A549 (cell line): ENCODE data around the gene ALAS1. TPM values are rescaled to one million over a fixed set of nuclear protein-coding genes. Genes with fewer than 3 reads are reported as not detected.

ENCODE experiments used
- ATAC-seq, 2 experiments: fragments of 200-7000 bp in 1 of 2; fragments of >200 bp in 1 of 2; cut with Nextera tagmentation in 1 of 2; cut with Tn5 transposase in 1 of 2; 3 replicates each; pipeline versions ENCODE4 v1.8.0 to v1.9.1; 2018 to 2020; ENCODE audit warnings: mild to moderate bottlenecking in 1 of 2, moderate library complexity in 1 of 2
- CTCF ChIA-PET: fragments of 300-600 bp; sonication (Branson Sonifier 250); formaldehyde crosslinking; extraction: SDS; loops from one replicate; lab custom pipeline; 2021; ENCODE audit warnings: antibody characterized with exemption, inconsistent platforms; lab: Yijun Ruan, JAX
- POLR2A ChIA-PET: fragments of 350-600 bp; formaldehyde crosslinking; extraction: SDS; loops from one replicate; lab custom pipeline; 2021; ENCODE audit warnings: antibody characterized with exemption, inconsistent platforms; lab: Yijun Ruan, JAX
- DNase-seq, 2 experiments: peaks; one replicate each; pipeline versions ENCODE4 v3.0.0 to v3.0.0-alpha.2; 2011 to 2016; ENCODE audit warnings: low read depth in 1 of 2, low spot score in 1 of 2
- FAIRE-seq: peaks from 2 replicates; lab custom pipeline; 2011; peaks lifted over from hg19 to GRCh38; lab: Jason Lieb, UNC
- H3K27ac ChIP-seq, 2 experiments: fragments of >200 bp; sonication (Bioruptor Twin); formaldehyde crosslinking; 3 replicates each; pipeline ENCODE4 v1.5.1; 2016 to 2017
- H3K4me1 ChIP-seq: fragments of >200 bp; sonication (Bioruptor Twin); formaldehyde crosslinking; 3 replicates; pipeline ENCODE4 v1.6.1; 2016
- H3K4me2 ChIP-seq: fragments of >200 bp; sonication (Bioruptor Twin); formaldehyde crosslinking; 3 replicates; pipeline ENCODE4 v1.6.1; 2016
- H3K4me3 ChIP-seq: fragments of >200 bp; sonication (Bioruptor Twin); formaldehyde crosslinking; 3 replicates; pipeline ENCODE4 v1.5.1; 2016
- H3K9me3 ChIP-seq: fragments of >200 bp; sonication (Bioruptor Twin); formaldehyde crosslinking; 3 replicates; pipeline ENCODE4 v1.6.1; 2016
- BCL3 ChIP-seq: fragments of >200 bp; sonication (Bioruptor Twin); formaldehyde crosslinking; IDR thresholded peaks from 3 replicates; pipeline ENCODE4 v1.6.1; 2016
- BHLHE40 ChIP-seq: IDR thresholded peaks from 2 replicates; pipeline ENCODE4 v1.6.1; 2012; ENCODE audit warnings: low read depth, low read length, inconsistent platforms
- CHD2 ChIP-seq: fragments of 150-350 bp; IDR thresholded peaks from 2 replicates; pipeline ENCODE4 v1.6.1; 2014; ENCODE audit warnings: low read length; ENCODE audit not compliant: partially characterized antibody
- CHD4 ChIP-seq: fragments of 200-600 bp; sonication (generic); IDR thresholded peaks from 2 replicates; pipeline ENCODE4 v1.6.1; 2016; ENCODE audit warnings: antibody characterized with exemption, mild to moderate bottlenecking, borderline replicate concordance
- CTCF ChIP-seq: fragments of >200 bp; sonication (Bioruptor Twin); formaldehyde crosslinking; IDR thresholded peaks from 3 replicates; pipeline ENCODE4 v1.5.1; 2016
- ELK1 ChIP-seq: fragments of 150-350 bp; IDR thresholded peaks from 2 replicates; pipeline ENCODE4 v1.6.1; 2014; ENCODE audit warnings: low read depth, mild to moderate bottlenecking, low read length
- FOSB ChIP-seq: fragments of 250-450 bp; sonication (Bioruptor Pico); IDR thresholded peaks from 2 replicates; pipeline ENCODE4 v1.5.0; 2020; ENCODE audit warnings: mild to moderate bottlenecking, moderate library complexity
- HDAC2 ChIP-seq: fragments of 200-600 bp; sonication (generic); IDR thresholded peaks from 2 replicates; pipeline ENCODE4 v1.6.1; 2016
- JUN ChIP-seq, 2 experiments: fragments of >200 bp; sonication (Bioruptor Twin); formaldehyde crosslinking; IDR thresholded peaks; 2 replicates in 1 of 2; 3 replicates in 1 of 2; pipeline ENCODE4 v1.6.1; 2016 to 2017
- KDM1A ChIP-seq: fragments of 200-600 bp; sonication (generic); IDR thresholded peaks from 2 replicates; pipeline ENCODE4 v1.6.1; 2016; ENCODE audit warnings: low read depth, mild to moderate bottlenecking
- MAX ChIP-seq: IDR thresholded peaks from 2 replicates; pipeline ENCODE4 v1.6.1; 2012
- MYC ChIP-seq: IDR thresholded peaks from 2 replicates; pipeline ENCODE4 v1.6.1; 2012; ENCODE audit warnings: mild to moderate bottlenecking, inconsistent platforms, low read length, improper control_type of control experiment, borderline replicate concordance
- NFE2L2 ChIP-seq: fragments of 150-350 bp; conservative IDR thresholded peaks from 2 replicates; pipeline ENCODE4 v1.6.1; 2014; ENCODE audit warnings: low read length
- NPAS2 ChIP-seq: fragments of 250-450 bp; sonication (Bioruptor Pico); IDR thresholded peaks from 2 replicates; pipeline ENCODE4 v1.8.0; 2022; ENCODE audit warnings: mild to moderate bottlenecking, moderate library complexity, borderline replicate concordance
- NR3C1 ChIP-seq: fragments of >200 bp; sonication (Bioruptor Twin); formaldehyde crosslinking; IDR thresholded peaks from 3 replicates; pipeline ENCODE4 v1.6.1; 2017
- POLR2A ChIP-seq: IDR thresholded peaks from 2 replicates; pipeline ENCODE4 v1.6.1; 2012; ENCODE audit warnings: mild to moderate bottlenecking, low read length
- RNF2 ChIP-seq: fragments of 200-600 bp; sonication (generic); IDR thresholded peaks from 2 replicates; pipeline ENCODE4 v1.6.1; 2016; ENCODE audit warnings: low read depth, mild to moderate bottlenecking, antibody characterized with exemption, moderate library complexity, borderline replicate concordance
- ZC3H11A ChIP-seq: fragments of 450-650 bp; IDR thresholded peaks from 2 replicates; pipeline ENCODE4 v1.6.1; 2014; ENCODE audit warnings: antibody characterized with exemption, mild to moderate bottlenecking
- ZNF302 ChIP-seq: fragments of 250-450 bp; sonication (Bioruptor Pico); IDR thresholded peaks from 2 replicates; pipeline ENCODE4 v1.9.0; 2021; ENCODE audit warnings: inconsistent platforms, mild to moderate bottlenecking, moderate library complexity
- WGBS: methylation state at CpG from one replicate; pipeline ENCODE4 v1.1.6; 2017; ENCODE audit errors: missing lambda C conversion rate; 5-methylcytosine and 5-hydroxymethylcytosine counted together
- polyA plus RNA-seq, 4 experiments: library from polyadenylated mRNA; depleted of rRNA in 3 of 4; stranded (reverse); fragments of >200 nt; fragmentation: RNase III in 1 of 4; extraction: RNeasy Plus Mini Kit Qiagen cat#74134 plus additional on column Dnase treatment in 1 of 4; gene quantifications; 2 replicates in 3 of 4; 3 replicates in 1 of 4; pipeline ENCODE4 v1.2.3, GENCODE V29; 2011 to 2017

The ALAS1 gene
- polyA plus RNA-seq, 2 of the 4 experiments (the other 2 are of a cell fraction), result 56.8 to 63.7 TPM

- WGBS, result 94% methylated on average over 6 of the region's 13 CpGs
- ATAC-seq, result no peak
- POLR2A ChIA-PET, result no interaction called here
Observed at GRCh38 chr3:52229656-52230055, 31.7 kb downstream of the ALAS1 start.

GRCh38 chr3:52230461-52230860, 32.5 kb downstream of the ALAS1 start:
- 98% methylated on average over 6 of the region's 6 CpGs for WGBS
- POLR2A ChIA-PET, result no interaction called here

More at GRCh38 chr3:52229656-52230055, 31.7 kb downstream of the ALAS1 start:
- Histone ChIP-seq H3K4me1 (no peaks in the 10 kb centered on the region), H3K27ac (no peak overlapping the region), H3K4me2 (no peak overlapping the region), H3K9me3 (no peaks in the 10 kb centered on the region), H3K4me3 (no peak overlapping the region)
- TF ChIP-seq NPAS2 (no peak), MAX (no peak), NR3C1 (no peak), CHD2 (no peak), CHD4 (no peak), FOSB (no peak), ZNF302 (no peak), BCL3 (no peak), NFE2L2 (no peak), BHLHE40 (no peak), ELK1 (no peak), HDAC2 (no peak), KDM1A (no peak), RNF2 (no peak), JUN (IDR thresholded peaks at IDR 0.05) (no peak)
- no peak for DNase-seq
- FAIRE-seq, result no peak
- CTCF ChIA-PET, result interaction anchor here (0.9 to 11.4 kb wide), 4 partner anchors 8 to 109 kb away, joined by 5 to 198 read pairs (median 40); partner anchors contain the start of genes PPM1M, TLR9 and WDR82

More at GRCh38 chr3:52230461-52230860, 32.5 kb downstream of the ALAS1 start:
- ATAC-seq (no peak), FAIRE-seq (no peak), DNase-seq (no peak)
- H3K9me3 ChIP-seq, result no peaks in the 10 kb centered on the region
- H3K4me2 ChIP-seq, result no peak overlapping the region
- H3K4me1 ChIP-seq, result no peaks in the 10 kb centered on the region
- H3K4me3 ChIP-seq, result no peak overlapping the region
- no peak for TF ChIP-seq MYC
- TF ChIP-seq POLR2A, result no peak
- no peak for TF ChIP-seq CTCF
- no peak for TF ChIP-seq ZC3H11A
- CTCF ChIA-PET, result interaction anchor here (0.9 to 11.4 kb wide), 13 partner anchors 9 to 218 kb away, joined by 3 to 198 read pairs (median 9); partner anchors contain the start of genes PPM1M, TLR9 and WDR82
- H3K27ac ChIP-seq, result no peak overlapping the region
